Erythroblast (primary cell): ENCODE results near the gene UBB.

Experiments used
- GATA1 ChIP-seq: IDR thresholded peaks from 2 replicates; pipeline ENCODE4 v1.6.1; 2011; ENCODE audit warnings: low read depth, mild to moderate bottlenecking, control low read depth, low read length, moderate library complexity
- POLR2A ChIP-seq: IDR thresholded peaks from 2 replicates; pipeline ENCODE4 v1.6.1; 2011; ENCODE audit warnings: mild to moderate bottlenecking, low read length

GRCh38 chr17:16419929-16420271, 39.0 kb downstream of the UBB start:
- TF ChIP-seq POLR2A (no peak), GATA1 (no peak)
